NCI-H2107 (cell line): ENCODE measurements around the gene RAVER2.

Experiments used
- DNase-seq: peaks from one replicate; lab custom pipeline; 2025; lab: John Stamatoyannopoulos, UW

The RAVER2 gene

DNA sequence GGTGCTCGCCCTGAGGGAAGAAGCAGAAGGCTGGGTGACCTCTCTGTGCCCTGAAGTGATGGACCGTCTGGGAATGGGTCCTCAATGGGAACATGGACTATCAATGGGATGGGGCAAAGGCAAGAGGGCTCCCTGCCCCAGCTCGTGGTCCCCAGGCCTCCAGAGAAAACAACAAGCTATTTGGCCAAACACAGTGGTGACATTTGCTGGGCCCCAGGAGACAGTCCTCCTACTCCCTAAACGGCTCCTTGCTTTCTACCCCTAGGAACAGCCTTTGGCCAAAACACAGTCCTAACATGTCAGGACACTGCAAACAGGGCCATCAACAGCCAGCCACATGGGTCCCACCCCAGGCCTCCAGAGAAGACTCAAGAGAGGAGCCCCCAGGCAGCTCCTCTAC is 102.8 kb downstream of the RAVER2 start:
- no peak for DNase-seq

DNA sequence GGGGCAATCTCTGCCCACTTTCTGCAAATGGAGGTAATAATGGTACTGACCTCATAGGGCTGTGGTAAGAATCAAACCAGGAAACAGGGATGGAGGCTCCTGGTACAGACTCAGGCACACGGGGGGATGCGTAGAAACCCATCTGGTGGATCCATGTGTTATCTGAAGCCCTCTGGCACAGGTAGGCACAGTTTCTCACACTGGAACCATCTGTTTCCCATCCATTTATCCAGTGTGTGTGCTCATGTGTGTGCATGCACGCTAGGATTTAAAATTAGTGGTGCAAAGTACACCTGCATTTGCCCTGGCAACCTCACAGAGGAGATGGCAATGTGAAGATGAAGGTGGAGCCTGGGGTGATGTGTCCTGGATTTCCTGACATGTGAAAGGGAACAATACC is 103.3 kb downstream of the RAVER2 start:
- DNase-seq: no peak

DNA sequence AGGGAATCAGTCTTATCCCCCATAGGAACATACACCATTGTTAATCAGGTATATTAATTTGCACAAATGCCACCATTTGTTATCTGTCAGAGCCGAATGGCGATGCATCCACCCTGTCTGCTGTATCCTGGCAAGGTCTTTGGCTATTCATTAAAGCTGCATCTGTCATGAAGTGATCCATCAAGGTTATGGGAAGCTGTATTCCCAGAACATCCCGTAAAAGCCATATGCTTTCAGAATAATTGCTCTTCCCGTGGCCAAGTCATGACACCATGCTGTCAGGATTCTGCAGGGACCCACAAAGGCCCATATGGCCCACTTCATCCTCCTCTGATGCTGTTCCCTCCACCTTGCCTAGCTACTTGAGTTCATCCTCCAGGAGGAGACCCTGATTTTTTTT is 103.9 kb downstream of the RAVER2 start:
- DNase-seq: no peak

DNA sequence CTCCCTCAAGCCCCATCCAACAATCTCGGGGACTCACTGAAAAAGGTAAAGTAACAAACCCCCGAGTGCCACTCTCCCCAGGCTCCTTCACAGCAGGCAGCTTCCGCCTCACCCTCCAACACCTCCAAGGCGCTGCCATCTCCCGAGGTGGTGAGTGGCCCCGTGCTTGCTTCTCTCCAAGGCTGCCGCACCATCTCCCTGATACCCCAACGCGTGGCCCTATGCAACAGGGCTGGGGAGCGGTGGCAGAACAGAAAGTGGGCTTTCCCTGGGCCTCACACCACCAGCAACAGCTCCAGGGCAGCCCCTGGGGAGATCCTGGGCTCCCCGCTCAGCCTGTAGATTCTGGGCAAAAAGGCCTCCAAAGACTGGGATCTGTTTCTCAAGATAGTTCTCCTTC is 105.1 kb downstream of the RAVER2 start:
- no peak for DNase-seq

DNA sequence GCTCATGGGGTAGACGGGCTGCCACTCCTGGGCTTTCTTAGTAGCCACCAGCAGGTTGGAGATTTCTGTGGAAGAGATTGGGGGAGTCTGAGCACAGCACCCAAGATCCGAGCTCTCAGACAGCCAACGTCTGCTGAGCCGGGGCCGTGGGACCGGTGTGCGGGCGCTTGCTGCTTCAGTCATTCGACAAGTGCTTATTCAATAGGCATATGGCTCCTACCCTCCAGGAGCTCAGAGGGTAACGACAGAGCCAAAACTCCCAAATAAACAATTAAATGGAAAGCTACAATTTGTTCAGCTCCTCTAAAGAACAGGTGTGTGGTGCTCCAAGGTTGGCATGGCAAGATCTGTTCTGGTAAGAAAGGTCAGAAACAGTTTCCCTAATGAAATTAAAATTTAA is 106.0 kb downstream of the RAVER2 start:
- no peak for DNase-seq

DNA sequence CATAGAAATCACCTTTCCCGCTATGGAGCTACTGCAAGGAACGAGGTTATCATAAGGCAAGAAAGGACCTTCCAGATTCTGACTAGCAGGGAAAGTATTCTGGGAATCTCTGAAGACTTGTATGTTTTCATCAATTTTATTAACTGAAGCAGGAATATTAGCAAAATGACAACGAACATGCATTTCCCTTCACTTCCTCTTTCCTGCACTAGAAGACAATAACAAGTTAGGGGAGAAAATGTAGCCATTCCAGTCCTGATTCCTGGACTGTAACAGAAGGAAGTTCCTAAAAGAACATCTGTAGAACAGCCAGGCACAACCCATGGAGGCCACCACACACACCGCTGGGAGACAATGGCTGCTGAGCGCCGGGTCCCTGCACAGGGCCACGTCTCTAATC is 106.8 kb downstream of the RAVER2 start:
- DNase-seq: no peak

DNA sequence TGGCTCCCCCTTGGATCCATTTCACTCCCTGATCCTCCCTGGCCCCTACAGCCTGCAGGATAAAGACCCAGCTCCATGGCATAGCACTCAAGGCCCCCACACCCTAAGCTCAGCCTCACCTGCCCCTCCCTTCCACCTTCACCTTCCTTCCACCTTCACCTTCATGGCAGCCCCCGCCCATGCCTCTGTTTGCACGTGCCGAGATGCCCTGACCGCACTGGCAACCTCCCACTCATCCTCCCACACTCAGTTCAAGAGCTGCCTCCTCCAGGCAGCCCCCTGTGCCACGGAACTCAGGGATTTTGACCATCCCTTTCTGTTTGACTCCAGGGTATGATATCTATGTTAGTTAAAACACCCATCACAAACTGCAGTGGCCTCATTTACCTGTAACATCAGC is 109.8 kb downstream of the RAVER2 start:
- no peak for DNase-seq

DNA sequence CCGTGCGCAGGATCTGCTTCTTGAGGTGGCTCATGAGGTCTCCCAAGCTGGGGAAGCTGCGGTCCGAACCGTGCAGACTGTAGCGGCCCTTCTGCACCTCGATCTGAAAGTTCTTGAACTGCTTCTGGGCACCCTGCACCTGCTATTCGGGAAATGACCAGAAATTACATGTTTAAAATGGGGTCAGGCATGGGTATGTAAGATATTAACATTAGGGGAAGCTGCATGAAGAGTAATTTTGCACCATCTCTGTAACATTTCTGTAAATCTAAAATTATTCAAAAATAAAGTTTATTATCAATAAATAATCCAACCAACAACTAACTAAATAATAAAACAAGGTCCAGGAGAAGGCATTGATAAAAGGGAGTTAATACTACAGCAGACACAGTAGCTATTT is 110.7 kb downstream of the RAVER2 start:
- DNase-seq: no peak

DNA sequence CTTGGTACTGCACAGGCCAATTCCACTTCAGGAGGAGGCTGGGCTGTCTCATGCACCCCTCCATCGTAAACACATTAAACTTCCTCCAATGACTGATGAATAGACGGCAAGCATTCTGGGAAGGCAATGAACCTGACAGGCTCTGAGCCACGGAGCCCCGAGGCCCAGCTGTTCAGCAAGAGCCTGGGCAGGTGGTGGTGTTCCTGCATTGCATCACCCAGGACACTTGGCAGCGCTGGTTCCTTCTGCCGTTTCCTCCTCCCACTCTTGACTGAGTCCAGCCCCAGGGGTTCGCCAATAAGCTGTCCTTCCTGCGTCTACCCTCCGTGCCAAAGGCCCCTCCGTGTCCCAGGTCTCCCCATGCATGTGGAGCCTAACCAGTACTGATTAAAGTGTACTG is 111.7 kb downstream of the RAVER2 start:
- DNase-seq: peak; percentile 70

DNA sequence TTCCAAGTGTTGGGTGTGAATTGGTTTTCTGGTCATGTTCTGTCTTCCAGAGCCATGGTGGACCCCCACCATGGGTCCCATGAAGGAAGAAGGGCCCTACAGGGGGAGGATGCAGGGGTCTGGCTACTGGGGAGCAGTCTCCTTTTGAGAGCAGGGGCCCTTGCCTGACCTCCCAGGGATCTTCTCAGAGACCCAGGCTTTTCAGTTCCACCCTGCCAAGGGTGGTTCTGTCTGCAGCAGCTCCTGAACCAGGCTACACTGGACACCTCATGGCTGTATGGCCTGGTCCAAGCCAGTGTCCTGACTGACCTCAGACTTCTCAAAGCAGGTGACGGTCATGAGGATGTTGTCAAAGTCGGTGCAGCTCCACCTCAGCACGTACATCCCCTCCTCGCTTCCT is 112.5 kb downstream of the RAVER2 start:
- no peak for DNase-seq

DNA sequence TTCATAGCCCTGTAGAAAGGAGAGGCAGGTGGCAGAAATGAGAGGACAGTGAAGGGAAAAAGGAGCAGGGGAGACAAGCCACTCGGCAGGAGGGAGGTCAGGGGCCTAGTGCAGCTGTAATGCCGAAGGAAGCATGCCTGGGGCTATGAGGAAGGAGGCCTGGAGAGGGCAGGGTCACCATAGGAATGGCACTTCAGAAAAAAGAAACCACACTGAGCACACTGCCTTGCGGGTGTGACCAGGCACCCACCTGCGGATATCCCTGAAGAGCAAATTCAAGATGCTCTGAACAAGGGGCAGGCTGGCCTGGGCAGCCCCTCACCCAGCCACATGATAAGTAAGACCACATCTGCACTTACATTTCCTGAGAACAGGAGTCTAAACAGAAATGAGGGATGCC is 116.7 kb downstream of the RAVER2 start:
- no peak for DNase-seq

DNA sequence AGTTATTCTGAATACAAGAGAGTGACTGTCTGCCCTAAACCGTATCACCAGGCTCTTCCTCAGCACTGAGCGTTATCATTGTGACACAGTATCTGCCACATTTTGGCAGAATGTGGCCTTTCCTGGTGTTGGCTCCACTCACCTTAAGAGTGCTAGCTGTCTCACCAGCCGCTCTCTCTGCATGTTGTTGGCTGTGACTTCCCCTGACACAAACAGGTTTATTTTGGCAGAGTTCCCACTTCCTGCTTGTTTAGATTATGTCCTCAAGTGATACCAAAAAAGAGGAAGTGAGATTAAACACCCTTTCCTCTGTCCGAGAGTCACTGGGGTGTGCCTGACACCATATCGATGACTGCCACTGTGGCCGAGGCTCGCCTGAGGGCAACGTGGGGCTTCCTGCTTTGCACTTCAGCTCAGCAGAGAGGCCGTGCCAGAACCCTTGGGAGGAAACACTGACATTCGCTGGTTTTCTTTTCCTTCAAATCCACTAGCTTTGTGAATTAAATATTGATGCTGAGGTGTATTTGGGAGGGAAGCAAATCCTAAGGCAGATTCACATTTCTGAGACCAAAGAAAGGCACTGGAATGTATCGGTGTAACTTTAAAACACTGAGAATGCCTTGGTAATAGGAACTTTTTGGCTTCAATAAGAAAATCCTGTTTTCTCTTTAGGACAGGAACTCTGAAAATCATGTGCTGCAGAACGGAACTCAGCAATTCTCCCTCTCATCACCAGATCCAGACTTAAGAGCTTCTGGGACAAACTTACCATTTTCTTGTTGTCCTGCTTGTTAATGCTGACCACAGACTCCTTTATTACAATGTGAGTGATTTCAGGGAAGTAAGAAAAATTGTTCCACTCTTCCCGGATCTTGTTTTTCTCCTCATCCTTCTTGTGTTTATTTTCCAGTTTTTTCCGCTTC is 119.4 kb downstream of the RAVER2 start:
- no peak for DNase-seq

DNA sequence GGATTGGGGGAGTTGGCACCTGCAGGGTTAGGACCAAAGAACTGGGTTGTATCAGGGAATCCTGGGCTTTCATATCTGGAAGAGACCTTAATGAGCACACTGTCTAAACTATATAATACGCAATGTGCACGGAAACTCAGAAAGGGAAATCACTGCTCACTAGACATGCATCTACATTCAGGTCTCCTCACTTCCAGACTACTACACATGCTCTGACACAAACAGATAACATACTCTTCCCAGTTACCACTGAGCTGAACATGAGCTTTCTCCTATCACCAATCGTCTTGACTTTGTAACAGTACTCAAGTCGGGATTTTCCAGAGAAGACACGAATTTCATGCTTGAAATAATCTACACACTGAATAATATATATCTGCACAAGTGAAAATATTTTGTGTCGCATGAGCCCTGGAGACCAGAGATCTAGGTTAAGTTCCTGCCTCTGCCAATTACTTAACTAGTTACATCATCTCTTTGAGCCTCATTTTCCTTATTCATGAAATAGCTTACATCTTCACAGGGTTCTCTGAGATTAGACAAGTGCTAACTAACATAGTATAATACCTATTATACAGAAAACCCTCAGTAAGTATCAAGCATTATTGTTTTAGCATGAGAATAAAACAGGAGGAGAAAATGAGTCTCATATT is 120.4 kb downstream of the RAVER2 start:
- no peak for DNase-seq

DNA sequence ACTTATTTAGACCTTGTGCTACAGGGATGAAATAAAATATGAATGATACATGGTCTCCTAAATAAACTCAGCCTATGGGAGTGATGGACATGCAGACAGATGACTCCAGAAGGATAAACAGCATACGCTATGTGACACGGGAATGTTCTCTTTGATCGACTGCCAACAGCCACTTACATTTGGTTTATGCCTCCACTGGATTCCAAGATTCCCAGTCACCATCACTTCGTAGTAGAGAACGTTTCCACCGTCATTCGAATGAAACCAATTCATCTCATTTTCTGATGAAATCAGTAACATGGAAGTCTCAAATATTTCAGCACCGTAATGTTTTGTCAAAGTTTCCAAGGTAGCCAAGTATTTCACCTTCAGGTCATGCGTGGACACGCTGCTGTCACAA is 121.8 kb downstream of the RAVER2 start:
- no peak for DNase-seq

DNA sequence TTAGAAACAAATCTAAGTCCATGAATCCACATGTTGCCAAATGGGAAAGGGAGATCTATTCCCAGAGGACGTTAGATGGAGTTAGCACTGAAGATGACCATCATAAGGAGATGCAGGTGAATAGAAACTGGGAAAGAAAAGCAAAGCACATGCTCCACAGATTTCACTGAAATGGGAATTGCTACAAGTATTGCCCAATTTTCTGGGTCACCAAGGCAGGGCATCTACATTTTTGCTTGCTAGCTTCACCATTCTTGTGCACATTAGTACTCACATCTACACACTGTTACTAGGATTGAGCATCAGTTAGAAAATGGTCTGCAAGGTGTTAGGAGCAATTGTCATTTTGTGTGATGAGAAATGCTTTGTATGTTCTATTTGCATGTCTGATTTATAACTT is 122.4 kb downstream of the RAVER2 start:
- DNase-seq: no peak

DNA sequence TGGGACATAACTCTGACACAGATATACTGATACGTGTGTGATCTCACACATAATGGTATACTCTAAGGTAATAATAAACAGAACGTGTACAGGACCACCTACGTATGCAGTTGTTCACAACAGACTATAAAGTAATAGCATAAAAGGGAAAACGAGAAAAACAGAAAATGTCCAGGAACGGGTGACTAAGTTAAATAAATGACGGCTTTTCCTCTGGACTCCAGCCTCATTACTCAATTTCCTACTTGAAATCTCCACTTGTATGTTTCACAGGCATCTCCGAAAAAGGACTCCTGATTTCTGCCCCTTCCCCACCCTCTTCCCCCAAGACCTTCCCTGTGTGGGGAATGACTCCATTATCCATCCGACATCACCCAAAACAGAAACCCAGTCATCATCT is 126.4 kb downstream of the RAVER2 start:
- no peak for DNase-seq

DNA sequence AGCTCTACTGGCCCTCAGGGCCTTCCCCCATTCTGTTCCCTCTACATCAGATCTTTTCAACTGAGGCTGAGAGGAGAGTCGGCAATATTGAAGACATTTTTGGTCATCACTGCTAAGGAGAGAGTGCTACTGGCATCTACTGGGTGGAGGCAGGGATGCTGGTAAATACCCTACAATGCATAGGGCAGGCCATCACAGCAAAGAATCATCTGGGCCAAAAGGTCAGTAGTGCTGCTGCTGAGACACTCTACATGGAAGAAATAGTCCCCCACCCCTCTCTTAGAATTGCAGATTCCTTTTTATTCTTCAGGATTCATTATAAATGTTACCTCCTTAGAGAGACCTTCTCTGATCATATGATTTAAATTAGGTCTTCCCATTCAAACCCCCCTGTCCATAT is 127.2 kb downstream of the RAVER2 start:
- DNase-seq: no peak

DNA sequence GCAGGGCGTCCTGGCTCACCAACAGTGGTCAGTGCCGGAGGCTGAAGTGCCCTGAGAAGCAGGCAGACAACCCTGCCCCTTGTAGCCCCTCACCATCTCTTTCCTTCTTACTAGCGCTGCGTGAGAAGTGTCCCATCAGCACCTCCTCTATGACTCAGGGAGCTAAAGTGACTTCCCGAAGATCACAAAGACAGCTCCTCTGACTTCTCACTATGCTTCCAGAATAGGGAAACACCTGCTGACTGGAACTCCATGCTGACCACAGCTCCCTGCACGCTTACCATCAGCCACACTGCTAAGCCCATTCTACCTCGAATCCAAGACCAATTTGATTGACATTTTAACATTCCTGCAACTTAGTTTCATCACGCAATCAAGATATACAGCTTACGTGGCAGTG is 128.7 kb downstream of the RAVER2 start:
- no peak for DNase-seq

DNA sequence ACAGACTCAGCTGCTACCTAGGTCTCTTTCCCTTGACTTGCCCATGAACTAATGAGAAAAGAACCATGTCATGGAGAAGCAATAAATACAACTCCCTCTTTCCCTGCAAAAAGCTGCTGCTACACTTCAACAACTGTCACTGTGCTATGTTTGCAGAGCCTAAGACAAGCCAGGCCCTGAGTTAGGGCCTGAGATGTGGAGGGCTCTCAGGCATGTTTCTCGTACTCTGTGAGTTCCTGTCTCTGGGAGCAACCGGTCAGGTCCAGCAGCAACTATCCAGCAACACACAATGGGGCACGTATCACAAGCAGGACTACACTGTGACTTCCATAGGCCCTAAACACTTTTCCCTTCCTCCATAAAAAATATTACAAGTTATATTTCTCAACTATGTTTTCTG is 129.8 kb downstream of the RAVER2 start:
- DNase-seq: no peak

DNA sequence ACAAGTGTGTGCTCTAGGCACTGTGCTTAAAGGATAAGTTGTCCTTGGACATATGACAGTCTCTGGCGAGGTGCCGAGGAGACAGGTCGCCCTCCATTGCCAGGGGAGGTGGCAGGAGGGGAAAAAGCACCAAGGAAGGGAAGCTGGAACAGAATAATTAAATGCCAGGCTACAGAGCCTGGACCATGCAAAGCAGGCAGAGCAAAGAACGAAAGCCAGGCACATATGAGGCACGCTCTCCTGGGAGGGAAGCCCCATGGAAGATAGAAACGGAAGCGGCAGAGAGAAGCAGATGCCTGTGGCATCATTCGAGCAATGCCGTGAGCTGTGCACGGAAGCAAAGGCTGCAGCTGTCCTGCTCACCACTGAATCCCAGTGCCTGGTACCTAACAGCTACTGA is 130.2 kb downstream of the RAVER2 start:
- no peak for DNase-seq

DNA sequence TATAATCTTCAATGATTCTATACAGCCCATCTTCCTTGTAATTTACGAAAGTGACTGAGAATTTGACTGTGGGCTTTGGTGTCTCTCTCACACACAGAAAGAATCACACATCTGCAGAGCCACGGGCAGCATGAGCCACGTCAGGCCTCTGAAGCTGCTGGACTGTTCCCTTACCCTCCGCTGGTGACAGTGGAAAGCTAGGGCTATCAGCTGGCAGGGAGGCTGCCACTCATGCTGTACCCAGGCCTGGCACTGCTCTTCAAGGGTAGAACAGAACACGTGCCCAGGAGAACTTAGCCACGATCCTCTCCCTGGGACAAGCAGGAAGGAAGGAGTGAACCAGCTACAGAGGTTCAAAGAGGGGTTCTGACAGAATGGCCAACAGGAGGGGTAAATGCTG is 130.7 kb downstream of the RAVER2 start:
- DNase-seq: no peak

DNA sequence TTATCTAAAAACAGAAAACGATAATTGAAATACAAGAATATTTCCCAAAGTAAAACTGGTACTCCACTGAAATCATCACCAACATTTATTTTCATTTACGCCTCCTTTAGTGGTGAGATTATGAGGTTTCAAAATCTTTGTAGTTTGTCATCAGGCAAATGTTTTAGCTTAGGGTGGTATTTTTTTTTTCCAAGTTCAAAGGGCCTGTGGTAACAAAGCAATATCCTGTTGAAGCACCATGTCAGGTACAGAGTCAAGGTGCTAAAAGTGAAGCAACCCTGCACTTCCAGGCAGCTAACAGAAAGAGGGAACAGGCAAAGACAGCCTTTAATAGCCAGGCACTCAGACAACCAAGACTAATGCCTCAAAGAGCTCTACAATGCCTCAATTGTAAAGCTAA is 132.3 kb downstream of the RAVER2 start:
- DNase-seq: no peak

DNA sequence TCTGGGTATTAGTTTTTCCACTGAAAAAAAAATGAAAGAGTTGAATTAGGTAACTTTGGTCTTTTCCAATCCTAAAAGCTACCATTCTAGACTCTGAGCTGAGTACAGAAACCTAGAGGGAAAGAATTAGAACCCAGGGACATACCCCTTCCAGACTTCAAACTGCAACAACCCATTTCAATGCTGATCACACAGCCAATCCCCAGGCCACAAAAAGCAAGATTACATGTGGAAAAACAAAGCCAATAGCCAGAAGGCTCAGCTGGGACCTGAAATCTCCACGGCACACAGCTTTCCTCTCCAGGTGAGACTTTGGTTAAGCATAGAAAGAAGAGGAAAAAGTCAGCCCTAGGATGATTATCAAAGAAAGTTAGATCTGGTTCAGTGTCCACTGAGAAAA is 132.7 kb downstream of the RAVER2 start:
- no peak for DNase-seq

DNA sequence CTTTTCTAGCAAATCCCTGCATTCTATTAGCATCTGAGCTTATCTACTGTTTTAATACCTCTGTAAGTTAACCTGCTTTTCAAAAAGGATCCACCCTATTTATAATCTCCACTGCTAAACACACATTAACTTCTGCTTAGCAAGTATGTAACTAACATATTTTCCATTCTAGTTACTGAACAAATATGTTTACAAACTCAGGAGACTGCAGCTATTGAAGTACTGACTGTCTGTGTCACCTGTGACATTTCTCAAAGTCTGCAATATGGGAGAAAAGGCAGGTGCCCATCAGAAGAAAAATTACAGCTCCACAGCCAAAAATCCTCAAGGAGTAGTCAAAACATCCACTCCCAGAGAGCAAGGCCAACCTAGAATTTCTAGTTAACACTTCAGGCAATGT is 133.2 kb downstream of the RAVER2 start:
- no peak for DNase-seq
